ENCODE data around the gene HACD1.

HACD1 gene

GRCh38 chr10:17576768-17577167 is 40.4 kb downstream of the HACD1 start:
- no peak for DNase-seq

GRCh38 chr10:17564911-17565310 is 52.3 kb downstream of the HACD1 start:
- DNase-seq = no peak

- no peak for DNase-seq
Observed at GRCh38 chr10:17563452-17563851, 53.7 kb downstream of the HACD1 start.

- no peak for DNase-seq
Observed at GRCh38 chr10:17562614-17563013, 54.6 kb downstream of the HACD1 start.

GRCh38 chr10:17561111-17561510 is 56.1 kb downstream of the HACD1 start:
- DNase-seq = no peak

GRCh38 chr10:17557459-17557858 is 59.7 kb downstream of the HACD1 start:
- no peak for DNase-seq

- no peak for DNase-seq
Observed at GRCh38 chr10:17548770-17549169, 68.4 kb downstream of the HACD1 start.

- DNase-seq = no peak
Observed at GRCh38 chr10:17548162-17548561, 69.0 kb downstream of the HACD1 start.

GRCh38 chr10:17547060-17547459 is 70.1 kb downstream of the HACD1 start:
- DNase-seq = no peak

- DNase-seq = no peak
Observed at GRCh38 chr10:17544465-17544864, 72.7 kb downstream of the HACD1 start.
